GM13976 (cell line): ENCODE results near the gene ZNF165.

Experiments
- DNase-seq: peaks from one replicate; pipeline ENCODE4 v3.0.0; 2012; ENCODE audit warnings: low spot score
- in situ Hi-C: fragments of 300-500 bp; cut with MboI; formaldehyde crosslinking; loops from one replicate; pipeline ENCODE4 v1.12.0; 2022; ENCODE audit warnings: low sequenced_read_pairs, mixed read lengths, inconsistent platforms; ENCODE audit not compliant: unreplicated experiment
- TF ChIP-seq, protein P1 (sequence below): IDR thresholded peaks from 2 replicates; pipeline ENCODE4 v1.5.1; 2012; ENCODE audit warnings: borderline replicate concordance, mild to moderate bottlenecking; ENCODE audit not compliant: insufficient read depth; ENCODE audit errors: extremely low read depth, missing control alignments, control extremely low read depth

Gene ZNF165

DNA sequence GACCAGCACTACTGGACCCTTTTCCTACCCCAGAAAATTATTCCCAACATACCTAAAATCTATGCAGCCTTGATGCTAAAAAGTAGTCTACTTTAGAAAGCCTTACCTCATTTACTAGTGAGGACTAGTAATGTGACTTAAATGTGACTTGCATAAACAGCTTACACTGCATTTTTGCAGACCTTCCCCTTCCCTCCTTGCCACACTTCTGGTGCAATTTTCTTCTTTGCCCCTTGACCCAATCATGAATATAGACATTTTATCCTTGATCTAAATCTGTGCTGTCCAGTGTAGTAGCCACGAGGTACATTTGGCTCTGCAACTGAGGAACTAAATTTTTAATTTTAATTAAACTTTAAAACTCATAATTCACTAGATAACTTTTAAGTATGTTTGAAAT, 54.3 kb downstream of the ZNF165 start:
- DNase-seq, result no peak

DNA sequence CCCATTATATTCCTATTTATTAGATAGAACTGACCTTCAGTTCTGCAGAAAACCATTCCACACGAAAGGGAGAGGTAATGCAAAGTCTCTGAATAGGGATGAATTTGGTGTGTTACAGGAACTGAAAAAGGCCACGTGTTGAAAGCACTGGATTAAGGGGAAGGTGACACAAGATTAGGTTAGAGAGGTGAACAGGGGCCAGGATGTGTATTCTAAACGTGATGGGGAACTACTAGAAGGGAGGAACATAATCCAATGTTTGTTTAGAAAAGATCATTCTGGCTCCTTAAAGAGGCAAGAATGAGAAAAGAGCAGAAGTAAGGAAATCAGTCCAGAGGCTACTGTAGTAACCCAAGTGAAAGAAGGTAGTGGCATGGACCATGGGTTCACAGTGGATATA, 55.0 kb downstream of the ZNF165 start:
- TF ChIP-seq, protein P1, sequence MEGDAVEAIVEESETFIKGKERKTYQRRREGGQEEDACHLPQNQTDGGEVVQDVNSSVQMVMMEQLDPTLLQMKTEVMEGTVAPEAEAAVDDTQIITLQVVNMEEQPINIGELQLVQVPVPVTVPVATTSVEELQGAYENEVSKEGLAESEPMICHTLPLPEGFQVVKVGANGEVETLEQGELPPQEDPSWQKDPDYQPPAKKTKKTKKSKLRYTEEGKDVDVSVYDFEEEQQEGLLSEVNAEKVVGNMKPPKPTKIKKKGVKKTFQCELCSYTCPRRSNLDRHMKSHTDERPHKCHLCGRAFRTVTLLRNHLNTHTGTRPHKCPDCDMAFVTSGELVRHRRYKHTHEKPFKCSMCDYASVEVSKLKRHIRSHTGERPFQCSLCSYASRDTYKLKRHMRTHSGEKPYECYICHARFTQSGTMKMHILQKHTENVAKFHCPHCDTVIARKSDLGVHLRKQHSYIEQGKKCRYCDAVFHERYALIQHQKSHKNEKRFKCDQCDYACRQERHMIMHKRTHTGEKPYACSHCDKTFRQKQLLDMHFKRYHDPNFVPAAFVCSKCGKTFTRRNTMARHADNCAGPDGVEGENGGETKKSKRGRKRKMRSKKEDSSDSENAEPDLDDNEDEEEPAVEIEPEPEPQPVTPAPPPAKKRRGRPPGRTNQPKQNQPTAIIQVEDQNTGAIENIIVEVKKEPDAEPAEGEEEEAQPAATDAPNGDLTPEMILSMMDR, result no peak
- no peak for DNase-seq
- in situ Hi-C loops, result loop anchor here (10.0 kb wide), 2 partner anchors 219 to 249 kb away; no protein-coding TSS in a partner anchor

More for the DNA sequence above, 54.3 kb downstream of the ZNF165 start:
- TF ChIP-seq, protein P1, result no peak
- in situ Hi-C loops, result loop anchor here (10.0 kb wide), 2 partner anchors 220 to 250 kb away; no protein-coding TSS in a partner anchor

DNA sequence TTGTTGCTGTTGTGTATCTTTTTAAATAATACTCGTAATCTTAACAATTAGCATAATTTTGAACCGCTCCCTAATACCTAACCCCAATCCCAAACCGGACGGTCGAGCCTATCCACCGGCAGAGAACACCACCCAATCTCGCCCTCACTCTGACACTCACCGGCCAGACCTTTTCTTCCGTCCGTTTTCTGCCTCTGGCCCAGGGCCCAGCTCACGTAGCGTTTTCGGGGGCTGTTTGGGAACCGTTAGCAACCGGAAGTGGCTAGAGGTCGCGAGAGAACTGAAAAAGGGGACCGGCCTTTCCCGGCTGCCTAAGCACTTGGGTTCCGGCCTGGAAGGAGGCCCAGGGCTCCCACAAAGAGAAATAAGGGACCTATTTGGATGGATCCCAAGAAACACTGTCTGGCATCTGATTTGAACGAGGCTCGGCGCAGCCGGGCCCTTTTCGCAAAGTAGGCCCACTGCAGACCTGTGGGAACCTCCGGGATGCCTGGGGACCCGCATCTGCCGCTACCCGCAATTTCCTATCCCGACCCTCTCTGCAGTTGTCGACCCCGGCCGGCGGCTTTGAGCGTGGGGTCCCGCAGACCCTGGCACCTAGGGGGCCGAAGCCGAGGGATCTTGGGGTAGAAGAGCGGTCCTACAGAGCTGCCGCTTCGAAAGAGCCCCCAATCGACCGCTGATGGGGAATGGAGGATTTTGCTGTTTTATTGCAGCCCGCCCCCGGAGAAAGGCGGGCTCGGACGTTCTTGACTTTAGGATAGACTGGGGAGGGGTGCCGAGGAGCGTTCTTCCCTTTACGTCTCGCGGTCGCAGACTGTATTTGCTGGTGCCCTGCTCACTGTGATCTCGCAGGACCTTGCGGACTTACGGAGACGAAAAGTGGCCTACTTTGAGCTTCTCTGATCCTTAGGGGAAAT, 56.5 kb downstream of the ZNF165 start:
- in situ Hi-C loops, result loop anchor here (10.0 kb wide), 2 partner anchors 218 to 248 kb away; no protein-coding TSS in a partner anchor
- TF ChIP-seq, protein P1, result no peak
- peak; percentile 77 for DNase-seq

DNA sequence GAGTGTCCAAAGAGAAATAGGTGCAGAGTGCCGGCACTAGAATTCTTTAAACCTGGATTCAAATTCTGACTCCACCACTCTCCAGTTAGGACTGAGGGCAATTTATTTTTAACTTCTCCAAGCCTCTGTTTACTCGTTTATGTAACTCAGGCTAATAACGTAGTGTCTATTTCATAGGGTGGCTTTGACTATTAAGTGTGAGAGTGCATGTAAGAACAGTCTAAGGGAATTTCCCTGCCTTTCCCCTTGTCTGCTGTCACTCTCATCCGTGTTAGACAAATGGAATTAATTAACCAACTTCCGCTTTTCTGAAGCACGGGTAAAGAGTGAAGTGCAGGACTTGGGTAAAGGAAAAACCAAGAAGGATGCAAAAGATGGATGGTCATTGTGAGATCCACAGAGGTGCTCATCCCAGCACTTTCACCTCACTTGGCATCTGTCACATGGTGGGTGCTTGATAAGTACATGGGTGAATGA, 57.2 kb downstream of the ZNF165 start:
- TF ChIP-seq, protein P1, result no peak
- peak; percentile 68 for DNase-seq
- in situ Hi-C loops, result loop anchor here (10.0 kb wide), 2 partner anchors 217 to 247 kb away; no protein-coding TSS in a partner anchor
